ENCODE results near the gene UMODL1.

Gene UMODL1

DNA sequence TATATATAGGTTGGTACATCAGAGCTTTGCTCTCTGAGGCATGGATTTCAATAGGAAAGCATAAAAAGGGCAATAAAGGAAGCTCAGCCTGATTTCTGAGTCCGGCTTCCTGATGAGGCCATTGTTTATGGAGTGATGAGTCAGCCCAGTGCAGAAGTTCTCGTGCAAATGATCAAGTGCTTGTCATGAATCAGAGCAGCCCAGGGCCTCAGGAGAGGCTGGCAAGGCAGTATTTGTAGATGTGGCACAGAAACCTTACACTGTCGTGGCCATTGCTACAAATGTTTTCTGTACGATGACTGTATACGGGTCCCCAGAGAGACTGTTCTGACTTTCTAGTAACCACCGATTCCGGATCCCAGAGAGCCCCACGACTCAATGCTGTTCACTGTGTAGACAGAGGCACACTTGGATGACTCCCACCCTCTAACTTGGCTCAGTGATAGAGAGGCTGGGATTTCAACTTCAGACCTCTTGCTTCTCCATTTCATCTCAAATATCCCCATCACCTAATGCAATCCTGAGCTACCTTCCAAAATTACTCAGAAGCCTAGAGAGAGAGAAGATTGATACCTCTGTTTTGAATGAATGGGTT, 26.8 kb downstream of the UMODL1 start:
- no peak for DNase-seq

DNA sequence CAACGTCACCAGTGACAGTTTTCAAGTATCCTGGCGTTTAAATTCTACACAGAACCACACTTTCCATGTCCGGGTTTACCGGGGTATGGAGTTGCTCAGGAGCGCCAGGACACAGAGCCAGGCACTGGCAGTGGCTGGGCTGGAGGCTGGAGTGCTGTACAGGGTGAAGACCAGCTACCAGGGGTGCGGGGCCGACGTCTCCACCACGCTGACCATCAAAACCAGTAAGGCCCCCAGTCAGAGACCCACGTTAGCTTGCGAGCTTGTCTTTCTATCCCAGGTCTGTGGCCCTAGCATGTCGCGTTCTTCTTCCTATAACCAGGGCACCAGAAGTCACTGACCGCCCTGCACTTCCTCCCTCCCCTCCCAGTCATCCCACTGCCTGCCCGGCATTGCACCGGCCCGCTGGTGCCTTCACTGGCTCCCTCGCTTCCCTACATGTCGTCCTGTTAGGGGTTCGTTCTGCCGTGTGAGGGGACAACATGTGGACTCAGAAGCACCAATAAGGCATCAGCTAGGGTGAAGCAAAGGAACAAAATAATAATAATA, 27.9 kb downstream of the UMODL1 start:
- no peak for DNase-seq

DNA sequence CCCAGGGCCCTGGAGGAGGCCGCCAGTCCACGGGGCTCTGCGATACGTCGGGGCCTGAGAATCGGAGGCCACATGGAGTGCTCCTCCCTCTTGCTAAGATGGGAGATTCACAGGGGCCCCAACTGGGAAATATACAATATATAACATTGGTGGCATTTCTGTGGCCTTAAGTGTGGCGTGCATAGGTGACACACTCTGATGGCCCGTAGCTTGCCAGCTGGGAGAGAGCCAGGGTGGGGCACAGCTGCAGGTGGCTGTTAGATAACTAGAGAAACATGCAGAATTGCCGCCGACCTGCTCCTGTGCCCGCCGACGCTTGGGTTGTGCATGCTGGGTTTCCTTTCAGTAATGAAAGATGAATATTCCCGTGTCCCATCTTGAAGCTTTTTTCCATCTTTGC, 30.1 kb downstream of the UMODL1 start:
- no peak for DNase-seq

DNA sequence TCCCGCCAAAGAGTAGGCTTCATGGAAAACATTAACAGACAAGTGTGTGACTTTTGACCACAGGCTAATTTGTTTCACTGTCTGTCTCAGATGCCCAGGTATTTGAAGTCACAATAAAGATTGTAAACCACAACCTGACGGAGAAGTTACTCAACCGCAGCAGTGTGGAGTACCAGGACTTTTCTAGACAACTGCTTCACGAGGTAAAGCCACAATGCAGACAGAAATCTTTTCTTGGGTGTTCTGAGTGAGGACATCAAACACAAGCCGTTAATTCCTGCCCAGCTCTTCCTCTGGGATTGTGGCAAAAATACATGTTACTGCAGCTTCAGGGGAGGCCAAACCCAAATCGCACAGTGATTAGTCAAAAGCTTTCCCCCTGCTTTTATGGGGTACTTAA, 31.0 kb downstream of the UMODL1 start:
- no peak for DNase-seq

DNA sequence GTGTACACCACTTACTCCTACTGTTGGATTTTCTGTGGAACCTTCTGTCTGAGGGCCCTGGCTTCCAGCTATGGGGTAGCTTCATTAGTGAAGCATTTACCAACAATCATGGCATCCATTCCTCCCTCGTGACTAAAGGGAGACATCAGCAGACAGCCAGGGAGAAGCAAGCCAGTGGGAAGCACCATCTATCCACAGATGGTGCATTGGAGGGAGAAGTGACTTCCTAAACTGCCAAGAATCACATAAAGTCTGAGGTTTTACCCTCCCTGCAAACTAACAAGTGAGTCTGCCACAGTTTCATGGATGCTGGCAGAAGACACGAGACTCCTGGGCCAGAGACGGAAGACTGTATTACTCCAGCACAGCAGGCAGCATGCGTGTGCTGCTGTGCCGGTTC, 31.4 kb downstream of the UMODL1 start:
- no peak for DNase-seq

DNA sequence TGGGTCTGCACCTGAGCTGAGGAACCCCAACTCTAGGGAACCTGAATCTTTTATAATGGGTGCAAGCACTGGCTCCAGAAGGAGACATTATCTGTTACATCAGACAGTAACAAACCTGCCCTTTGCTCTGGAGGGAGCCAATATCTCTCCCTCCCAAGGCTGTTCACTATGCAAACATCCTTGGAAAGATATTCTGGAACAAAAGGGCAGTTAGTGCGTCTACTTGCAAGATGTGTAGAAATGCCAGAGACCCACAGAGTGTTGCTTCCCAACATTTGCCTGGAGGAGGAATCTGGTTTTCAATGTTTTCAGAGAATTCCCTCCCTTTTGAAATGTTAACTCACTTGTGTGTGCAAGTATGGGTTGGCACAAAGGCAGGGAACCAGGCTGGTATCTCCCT, 31.9 kb downstream of the UMODL1 start:
- DNase-seq: no peak

DNA sequence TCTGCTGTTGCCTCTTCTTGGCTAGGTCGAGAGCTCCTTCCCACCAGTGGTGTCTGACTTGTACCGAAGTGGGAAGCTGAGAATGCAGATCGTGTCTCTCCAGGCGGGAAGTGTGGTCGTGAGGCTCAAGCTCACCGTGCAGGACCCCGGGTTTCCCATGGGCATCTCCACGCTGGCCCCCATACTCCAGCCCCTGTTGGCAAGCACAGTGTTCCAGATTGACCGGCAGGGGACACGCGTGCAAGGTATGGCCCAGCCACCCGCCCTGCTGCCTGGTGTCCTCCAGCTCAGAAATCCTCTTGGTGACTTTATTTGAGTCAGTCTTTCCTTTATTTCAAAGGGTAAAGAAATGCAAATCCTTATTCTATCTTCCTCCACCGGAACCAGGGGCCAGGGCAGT, 32.7 kb downstream of the UMODL1 start:
- no peak for DNase-seq

DNA sequence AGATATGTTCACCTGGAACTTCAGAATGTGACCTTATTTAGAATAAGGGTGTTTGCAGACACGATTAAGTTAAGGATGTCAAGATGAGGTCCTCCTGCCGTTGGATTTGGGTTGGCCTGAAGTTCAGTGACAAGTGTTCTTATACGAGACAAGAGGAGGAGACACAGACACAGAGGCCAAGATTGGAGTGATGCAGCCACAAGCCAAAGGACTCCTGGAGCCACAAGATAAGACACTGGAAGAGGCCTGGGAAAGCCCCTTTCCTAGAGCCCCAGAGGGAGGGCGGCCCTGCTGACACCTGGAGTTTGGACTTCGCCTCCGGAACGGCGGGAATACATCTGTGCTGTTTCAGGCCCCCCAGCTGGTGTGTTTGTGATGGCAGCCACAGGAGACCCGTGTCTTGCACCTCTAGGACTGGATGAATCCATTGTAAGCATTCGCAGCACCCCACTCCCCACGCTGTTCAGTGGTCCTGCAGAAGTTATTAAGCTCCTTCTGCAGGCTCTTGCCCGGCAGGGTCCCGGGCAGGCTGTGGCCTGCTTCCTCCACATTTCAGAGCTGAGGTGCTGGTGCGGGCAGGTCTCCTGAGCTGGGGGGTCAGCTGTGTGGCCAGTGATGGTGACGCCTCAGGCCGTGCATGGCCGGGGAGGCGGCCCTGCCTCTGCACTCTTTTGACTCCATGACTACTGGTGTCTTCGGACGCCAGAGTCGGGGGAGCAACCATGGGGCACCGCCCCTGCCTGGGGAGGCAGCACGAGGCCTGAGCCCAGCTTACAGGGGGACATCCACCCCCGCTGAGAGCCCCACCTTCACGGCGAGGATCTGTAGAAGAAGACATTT, 34.6 kb downstream of the UMODL1 start:
- no peak for DNase-seq

DNA sequence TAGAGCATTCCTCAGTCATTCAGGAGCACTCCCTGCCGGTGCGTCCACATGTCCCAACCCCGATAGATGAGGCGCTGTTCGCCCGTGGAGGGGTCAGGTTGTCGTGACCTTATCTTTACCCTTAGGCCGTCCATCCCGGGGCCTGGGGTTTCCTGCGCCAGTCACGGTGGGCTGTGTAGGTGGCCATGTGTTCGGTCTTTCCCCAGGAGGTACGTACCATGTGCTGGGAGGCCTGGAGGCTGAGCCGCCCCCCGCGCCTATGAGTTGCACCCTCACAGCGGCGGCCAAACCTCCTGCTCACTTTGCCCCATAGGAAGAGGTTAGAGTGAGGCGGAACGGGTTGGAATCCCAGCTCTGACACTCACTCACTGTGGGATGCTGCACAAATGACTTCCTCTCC, 35.3 kb downstream of the UMODL1 start:
- no peak for DNase-seq

DNA sequence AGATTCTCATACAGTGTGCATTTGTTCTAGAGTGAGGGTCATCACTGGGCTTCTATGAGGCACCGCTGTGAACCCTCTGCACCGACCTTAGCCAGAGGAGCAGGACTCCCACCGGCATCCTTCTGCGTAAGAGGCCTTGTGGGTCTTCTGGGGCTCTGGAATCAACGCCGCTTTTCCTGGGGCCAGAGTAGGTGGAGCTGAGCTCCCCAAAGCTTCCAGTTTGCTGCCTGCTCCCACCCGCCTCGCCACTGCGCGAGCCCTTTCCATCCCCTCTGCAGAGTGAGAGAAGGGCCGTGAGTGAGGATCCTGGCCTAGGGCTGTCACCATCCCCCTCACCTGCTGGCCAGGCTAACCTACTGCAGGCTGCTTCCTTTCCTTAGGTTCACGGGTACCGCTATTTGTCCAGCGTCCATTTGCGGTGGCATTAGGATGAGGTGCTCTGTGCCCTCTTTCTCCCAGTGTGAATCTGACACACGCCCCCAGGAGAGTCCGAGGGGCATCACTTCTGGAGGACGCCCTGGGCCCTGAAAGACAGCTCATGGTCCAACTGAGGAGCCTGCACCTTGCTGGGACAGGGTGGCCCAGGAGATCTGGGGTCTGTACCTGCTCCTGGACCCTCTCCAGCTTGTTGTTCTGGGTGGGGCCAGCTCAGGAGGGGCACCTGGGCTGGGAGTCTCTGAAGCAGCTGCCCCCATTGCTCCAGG, 36.2 kb downstream of the UMODL1 start:
- no peak for DNase-seq

DNA sequence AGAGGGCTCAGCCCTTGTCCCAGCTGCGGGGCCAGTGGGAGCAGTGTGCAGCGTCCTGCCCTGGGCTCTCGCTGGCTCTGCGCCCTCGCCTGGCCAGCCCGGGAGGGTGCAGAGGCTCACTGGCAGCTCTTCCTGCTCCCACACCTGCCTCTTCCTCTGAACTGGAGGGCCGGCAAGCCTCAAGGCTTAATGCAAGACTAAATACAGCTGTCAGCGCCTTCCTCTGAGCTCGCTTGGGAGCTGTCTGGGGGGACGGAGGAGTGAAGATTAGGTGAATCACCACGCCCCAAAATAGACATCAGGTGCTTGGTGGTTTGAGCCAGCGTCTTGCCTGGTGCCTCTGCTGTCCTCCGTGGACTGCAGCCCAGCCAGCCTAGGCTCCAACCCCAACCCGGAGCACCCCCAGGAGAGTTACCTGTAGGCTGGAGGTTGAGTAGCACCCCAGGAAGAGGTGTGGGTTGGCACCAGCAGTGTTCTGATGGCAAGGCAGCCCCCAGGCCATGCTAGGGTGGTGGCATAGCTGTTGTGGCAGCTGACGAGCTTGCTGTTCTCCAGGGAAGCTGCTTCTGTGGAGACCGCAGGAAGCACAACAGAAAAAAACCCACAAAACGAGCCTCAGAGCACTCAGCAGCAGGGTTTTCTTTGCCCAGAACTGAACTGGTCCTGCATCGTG, 36.9 kb downstream of the UMODL1 start:
- DNase-seq: peak; percentile 36 to 75 (median 43)

DNA sequence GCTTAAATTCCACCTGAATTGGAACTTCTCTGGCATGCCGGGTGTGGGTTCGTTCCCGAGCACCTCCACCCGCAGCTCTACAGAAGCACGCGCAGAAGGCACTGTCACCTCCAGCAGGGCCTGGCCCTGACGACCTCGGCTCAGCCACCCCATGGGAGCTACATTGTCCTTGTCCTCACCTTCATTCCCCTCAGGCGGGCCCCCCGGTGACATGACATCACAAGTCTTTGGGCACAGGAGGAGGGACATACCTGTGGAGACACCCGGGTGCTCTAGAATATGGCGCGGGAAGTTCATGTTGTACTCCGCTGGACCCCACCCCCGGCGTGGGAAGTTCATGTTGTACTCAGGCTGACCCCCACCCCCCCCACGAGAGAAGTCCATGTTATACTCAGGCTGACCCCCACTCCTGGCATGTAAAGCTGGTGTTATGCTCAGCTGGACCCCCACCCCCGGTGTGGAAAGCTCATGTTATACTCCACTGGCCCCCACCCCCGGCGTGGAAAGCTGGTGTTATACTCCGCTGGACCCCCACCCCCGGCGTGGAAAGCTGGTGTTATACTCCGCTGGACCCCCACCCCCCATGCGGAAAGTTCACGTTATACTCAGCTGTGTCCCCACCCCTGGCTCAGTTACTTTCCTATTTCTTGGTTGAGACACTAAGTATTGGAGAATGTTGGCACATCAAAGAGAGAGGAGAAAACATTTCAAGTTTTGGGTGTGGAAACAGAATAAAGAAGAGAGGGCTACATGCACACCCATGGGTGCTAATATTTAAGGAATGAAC, 37.6 kb downstream of the UMODL1 start:
- no peak for DNase-seq

DNA sequence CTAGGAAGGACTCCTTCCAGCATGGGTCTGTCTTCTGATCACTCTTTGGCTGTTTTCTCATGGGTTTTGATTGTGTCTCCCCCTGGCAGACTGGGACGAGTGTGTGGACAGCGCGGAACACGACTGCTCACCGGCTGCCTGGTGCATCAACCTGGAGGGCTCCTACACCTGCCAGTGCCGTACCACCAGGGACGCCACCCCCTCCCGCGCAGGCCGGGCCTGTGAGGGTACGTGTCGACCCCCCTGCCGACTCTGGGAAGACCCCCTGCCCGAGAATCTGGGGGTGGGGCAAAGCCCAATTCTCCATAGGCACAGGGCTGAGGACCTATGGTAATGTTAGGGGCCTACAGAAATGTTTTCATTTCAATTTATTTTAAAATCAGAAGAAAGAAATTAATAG, 38.4 kb downstream of the UMODL1 start:
- no peak for DNase-seq

DNA sequence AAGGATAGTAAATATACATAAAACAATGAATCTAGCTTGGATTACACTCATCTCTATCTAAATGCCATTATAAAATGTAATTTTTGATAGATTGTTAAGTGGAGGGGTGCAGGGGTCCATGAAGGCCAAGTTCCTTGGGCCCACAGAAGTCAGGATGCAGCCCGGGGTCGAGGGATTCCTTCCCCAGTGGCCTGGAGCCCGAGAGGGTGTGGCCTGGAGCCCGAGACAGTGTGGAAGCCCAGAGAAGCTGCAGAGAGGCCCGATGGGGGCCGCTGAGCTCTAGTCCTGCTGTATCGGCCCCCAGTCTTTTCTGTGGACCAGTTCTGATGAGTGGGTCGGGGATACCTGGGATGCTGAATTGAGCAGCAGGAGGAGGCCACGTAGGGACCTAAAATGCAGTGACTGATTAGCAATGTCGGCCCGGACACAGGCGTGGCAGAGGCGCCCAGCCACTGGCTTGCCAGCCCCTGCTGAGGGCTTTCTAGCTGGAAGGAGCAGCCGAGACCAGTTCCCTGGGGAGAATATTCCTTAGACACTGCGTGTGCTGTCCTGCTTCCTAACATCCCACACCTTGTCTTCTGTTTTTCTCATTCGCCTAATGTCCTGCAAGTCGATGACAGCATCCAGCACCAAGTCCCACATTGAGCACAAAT, 38.9 kb downstream of the UMODL1 start:
- no peak for DNase-seq

DNA sequence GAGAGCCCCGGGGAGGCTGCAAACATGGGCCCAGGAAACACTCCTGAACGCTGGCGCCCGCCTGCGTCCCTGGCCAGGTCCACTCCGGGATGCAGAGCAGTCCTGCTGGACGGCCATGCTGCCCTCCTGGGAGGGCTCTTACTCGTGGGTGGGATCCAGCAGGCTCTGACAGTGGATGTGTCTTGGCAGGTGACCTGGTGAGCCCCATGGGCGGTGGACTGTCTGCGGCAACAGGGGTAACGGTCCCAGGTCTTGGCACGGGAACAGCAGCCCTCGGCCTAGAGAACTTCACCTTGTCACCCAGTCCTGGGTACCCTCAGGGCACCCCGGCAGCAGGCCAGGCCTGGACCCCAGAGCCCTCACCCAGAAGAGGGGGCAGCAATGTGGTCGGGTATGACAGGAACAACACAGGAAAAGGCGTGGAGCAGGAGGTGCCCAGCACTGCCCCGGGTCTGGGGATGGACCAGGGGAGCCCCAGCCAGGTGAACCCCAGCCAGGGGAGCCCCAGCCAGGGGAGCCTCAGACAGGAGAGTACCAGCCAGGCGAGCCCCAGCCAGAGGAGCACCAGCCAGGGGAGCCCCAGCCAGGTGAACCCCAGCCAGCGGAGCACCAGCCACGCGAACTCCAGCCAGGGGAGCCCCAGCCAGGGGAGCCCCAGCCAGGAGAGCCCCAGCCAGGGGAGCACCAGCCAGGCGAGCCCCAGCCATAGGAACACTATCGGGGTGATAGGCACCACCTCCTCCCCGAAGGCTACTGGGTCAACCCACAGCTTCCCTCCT, 39.8 kb downstream of the UMODL1 start:
- DNase-seq: no peak

DNA sequence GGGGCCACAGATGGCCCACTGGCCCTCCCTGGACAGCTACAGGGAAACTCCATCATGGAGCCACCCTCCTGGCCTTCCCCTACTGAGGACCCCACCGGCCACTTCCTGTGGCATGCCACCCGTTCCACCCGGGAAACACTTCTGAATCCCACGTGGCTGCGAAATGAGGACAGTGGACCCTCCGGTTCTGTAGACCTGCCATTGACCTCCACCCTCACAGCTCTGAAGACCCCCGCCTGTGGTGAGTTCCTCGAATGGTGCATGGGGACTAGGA, 40.3 kb downstream of the UMODL1 start:
- DNase-seq: no peak

DNA sequence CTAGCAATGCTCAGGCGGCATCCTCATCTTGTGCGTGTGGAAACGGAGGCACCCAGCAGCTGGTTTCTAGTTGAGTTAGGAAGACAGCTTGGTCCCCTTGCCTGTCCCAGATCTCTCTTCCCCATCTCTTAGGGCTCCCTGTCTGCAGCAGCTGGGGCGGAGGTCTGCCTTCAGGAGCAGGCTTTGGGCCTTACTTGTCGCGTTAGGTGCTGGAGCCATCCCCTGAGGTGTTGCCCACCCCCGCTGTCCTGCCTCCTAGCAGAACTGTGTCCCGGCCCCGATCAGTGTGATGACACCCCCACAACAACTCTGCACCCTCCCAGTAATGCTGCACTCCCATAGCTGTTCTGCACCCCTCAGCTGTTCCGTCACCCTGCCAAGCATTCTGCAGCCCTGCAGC, 40.7 kb downstream of the UMODL1 start:
- DNase-seq: no peak

DNA sequence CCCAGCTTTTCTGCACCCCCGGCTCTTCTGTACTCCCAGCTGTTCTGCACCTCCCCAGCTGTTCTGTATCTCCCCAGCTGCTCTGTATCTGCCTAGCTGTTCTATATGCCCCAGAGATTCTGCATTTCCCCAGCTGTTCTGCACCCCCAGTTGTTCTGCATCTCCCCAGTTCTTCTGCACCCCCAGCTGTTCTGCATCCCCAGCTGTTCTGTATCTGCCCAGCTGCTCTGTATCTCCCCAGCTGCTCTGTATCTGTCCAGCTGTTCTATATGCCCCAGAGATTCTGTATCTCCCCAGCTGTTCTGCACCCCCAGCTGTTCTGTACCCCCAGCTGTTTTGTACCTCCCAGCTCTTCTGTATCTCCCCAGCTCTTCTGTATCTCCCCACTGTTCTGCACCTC, 41.1 kb downstream of the UMODL1 start:
- DNase-seq: no peak

DNA sequence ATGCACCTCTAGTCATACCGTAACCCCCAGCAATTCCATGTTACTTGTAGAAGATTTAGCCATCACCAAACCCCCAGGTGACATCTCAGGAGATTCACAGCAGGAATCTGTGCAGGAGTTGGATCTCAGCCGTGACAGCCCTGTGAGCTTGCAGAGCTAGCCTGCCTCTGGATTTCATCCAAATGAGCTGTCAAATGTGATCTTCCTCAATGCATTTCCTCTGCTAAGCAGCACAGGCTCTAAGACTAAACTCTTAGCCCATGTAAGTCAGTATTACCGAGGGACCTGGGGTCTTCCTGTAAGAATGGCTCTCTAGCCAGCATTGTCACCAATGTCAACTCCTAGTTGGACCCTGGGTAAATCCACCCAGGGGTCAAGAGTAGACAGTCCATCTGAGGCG, 41.7 kb downstream of the UMODL1 start:
- no peak for DNase-seq

DNA sequence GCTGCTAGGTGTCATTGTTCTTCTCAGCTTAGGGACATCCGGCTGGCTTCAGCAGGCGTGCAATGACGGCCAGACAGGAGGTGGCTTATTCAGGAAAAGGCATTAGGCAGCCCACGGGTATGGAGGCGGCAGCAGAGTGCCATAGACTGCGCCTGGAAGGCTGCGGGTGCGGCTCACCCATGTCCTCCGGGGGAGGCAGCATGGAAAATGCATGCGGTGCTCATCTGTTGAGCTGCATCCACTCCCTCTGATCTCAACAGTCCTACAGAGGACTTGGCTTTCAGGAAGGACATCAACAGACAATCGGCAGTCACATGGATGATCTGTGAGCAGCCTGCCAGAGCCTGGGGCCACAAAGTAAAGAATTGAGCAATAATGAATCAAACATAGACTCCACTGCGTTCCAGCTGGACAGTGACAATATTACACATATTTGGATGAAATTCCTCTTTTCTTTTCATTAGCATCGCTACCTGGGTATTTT, 42.9 kb downstream of the UMODL1 start:
- no peak for DNase-seq

DNA sequence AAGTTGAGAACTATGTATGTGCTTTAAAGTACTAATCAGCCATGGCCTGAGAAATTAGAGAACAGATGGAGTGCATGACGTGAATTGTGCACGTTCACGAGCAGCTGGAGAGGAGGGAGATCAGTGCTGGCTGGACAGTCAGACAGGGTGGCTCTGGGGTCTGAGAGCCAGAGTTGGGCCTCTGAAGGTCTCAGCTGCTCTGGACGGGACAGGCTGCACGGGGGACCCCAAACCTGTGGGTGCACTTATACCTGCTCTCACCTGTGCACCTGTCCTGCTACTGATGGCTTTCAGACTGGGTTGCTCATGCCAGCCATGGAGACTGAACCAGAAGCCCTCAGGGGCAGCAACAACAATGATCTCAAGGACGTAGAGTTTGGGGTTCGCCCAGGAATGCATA, 43.5 kb downstream of the UMODL1 start:
- no peak for DNase-seq
